Left ventricle myocardium superior (tissue), 1 donor: ENCODE measurements around the gene CIB1. TPM values are rescaled to one million over a fixed set of nuclear protein-coding genes. Genes with fewer than 3 reads are reported as not detected.

Experiments
- ATAC-seq: fragments of 200-7000 bp; cut with Tn5 transposase; one replicate; pipeline ENCODE4 v1.9.1; 2020; ENCODE audit warnings: mild to moderate bottlenecking, moderate library complexity
- DNase-seq: peaks from one replicate; pipeline ENCODE4 v3.0.0-alpha.2; 2020
- intact Hi-C: fragments of 100-400 bp; cut with micrococcal nuclease; formaldehyde crosslinking; loops from one replicate; pipeline ENCODE4 v1.11.0; 2022
- total RNA-seq: library from RNA; stranded (reverse); fragmentation: NEBNext Ultra II Directional; extraction: Animal tissue kit (Norgen Biotek cat#: 25700); gene quantifications from one replicate; pipeline ENCODE4 v1.2.1, GENCODE V29; 2021
- donor health status: DM: no; HTN: yes; CAD: no; lungs with severe emphysema.

CIB1 gene
- total RNA-seq, 1 donor from 2014 or later: 71.7 TPM

DNA sequence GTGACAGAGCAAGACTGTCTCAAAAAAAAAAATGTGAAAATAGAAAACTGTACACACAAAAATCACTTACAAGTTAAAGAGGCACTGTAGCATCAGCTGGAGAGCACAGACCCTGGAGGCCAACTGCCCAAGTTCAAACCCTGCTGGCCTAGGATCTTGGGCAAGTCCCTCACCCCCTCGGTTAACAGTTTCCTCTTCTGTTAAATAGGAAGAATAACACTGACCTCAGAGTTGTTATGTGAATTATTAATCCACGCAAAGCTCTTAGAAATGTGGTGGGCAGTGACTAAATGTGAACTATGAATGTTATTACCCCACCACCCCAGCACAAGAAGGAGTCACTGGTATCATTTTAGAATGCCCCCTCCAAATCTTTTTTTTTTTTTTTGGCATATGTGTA, 11.2 kb downstream of the CIB1 start:
- DNase-seq (no peak), ATAC-seq (no peak)
- intact Hi-C loops: no loop called here

- ATAC-seq (peak; percentile 83), DNase-seq (peak; percentile 81)
- intact Hi-C loops: no loop called here
These were observed 12.4 kb downstream of the CIB1 start for GRCh38 chr15:90221246-90221900.

DNA sequence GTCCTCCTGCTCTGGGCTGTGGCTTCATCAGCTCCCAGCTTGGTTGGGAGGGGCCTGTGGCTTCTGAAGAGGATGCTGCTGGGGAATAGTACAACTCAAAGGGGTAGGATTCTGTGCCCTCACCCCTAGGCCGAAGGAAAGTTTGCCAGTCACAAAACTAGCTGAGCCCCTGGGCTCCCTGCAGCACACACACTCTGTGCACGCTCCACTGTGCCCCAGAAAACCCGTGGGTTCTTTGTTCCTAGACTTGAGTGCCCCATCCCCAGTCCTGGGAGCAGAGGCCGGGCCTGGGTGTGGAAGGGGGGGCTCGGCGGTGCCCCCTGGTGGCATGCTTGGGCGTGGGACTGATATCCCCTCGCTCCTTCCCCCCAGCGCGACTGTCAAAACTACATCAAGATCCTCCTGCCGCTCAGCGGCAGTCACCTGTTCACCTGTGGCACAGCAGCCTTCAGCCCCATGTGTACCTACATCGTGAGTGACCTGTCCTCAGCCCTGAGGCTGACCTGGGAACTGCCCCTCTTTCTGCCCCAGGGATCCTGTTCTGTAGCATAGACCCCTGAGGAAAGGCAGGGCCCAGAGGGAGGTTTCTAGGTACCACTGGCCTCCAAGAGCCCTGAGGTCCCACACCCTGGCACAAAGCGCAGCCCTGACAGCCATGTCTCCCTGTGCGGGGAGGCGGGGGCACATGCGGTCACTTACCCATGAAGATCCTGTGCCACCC, 14.2 kb downstream of the CIB1 start:
- intact Hi-C loops: no loop called here
- peak; percentile 61 for ATAC-seq
- DNase-seq: peak; percentile 74

DNA sequence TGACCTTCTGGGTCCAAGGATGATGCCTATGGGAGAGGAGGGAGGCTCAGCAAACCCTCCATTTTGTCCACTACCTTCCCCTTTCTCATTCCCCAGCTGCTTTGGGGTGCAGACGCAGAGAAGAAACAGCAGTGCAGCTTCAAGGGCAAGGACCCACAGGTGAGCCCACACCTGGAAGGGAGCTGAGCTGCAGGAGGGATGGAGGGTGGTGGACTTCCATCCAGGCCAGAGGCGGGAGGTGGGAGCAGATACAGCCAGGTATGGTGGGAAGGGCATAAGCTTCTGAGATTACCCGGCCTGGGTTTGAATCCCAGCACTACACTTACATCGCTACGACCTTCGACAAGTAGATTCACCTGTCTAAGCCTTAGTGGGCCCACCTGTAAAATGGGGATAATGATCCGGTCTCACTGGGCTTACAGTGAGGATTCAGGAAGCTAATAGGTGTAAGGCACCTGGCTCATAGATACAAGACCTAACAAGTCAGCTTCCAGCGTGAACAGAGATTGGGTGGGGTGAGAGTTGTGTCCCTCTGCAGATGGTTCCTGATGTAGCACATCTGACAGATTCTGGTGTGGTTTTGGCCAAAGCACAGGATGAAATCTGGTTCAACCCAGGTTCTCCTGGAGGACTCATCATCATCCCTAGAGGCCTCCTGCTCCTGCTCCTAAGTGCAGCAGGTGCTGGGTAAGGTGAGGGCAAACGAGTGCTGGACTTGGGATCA, 15.9 kb downstream of the CIB1 start:
- DNase-seq (no peak), ATAC-seq (no peak)
- intact Hi-C loops: no loop called here

GRCh38 chr15:90214553-90215196, 19.1 kb downstream of the CIB1 start:
- intact Hi-C loops: no loop called here
- ATAC-seq: no peak
- no peak for DNase-seq

GRCh38 chr15:90213818-90214204, 19.9 kb downstream of the CIB1 start:
- intact Hi-C loops: no loop called here
- DNase-seq: peak; percentile 20
- no peak for ATAC-seq

DNA sequence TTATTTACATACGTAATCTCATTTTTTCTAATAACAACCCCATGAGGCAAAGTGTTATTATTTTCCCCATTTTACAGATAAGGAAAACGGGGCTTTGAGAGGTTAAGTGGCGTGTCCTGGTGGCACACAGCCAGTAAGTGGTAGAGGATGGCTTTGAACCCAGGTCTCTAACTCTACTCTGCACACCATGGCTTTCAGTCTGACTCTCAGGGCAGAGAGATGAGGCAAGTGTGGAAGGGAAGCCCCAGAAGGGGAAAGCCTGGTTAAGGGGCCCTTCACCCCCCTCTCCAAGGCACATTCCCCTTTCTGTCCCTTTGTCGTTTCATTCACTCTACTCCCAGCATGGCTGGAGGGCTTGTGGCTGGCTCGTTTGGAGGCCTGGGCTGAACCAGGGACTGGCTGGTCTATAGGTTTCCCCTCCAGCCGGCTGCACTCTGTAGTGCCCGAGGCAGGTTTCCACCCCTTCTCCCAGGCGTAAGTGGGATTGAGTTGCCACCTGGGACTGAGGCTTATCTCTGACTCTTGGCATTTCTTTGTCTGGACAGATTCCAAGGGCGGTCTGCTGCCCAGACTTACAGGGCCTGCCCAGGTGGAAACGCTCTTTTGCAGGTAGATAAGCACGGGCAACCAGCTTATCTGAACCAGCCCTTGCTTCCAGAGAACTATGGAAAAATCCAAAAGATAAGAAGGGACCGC, 20.5 kb downstream of the CIB1 start:
- intact Hi-C loops: no loop called here
- DNase-seq: no peak
- peak; percentile 53 for ATAC-seq

DNA sequence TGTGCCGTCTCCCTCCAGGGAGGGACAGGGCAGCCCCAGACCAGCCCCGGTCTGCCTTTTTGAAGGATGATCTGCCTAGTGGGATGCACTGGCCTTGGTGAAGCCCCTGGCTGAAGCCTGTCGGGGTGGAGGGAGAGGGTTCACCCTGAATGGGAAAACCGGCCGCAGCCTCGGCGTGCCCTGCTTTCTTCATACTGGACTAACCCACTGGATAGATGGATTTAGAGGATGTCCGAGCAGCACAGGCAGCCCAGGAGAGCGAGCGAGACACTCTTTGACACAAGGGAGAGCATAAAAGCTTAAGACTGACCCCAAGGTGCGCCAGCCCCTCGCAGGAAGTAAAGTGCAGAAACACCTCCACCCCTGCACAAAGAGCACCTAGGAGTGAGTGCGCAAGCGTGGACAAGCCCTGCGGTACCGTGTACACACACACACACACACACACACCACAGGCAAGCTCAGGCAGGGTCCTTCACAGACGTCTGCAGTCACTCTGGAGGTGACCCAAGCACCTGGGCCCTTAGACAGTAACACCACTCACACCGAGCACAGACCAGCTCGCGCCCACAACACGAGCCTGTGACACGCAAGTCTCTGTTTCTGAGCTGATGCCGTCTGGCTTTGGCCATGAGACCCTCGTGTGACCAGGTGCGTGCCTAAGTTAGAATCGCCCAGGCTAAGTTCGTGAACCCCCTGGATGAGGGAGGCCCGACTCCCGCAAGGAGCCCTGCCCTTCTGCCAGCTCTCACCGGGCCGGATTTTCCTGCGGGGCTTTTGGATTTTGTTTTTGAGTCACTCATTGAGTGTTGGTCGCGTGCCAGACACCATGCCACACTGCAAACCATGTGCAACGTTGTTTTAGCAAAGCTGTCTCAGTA, 21.3 kb downstream of the CIB1 start:
- intact Hi-C loops: no loop called here
- ATAC-seq (no peak), DNase-seq (no peak)

- DNase-seq: peak; percentile 44
- intact Hi-C loops: no loop called here
These were observed 22.1 kb downstream of the CIB1 start for GRCh38 chr15:90211440-90212143.

GRCh38 chr15:90211009-90211408, 22.7 kb downstream of the CIB1 start:
- intact Hi-C loops: no loop called here
- DNase-seq: peak; percentile 22
- no peak for ATAC-seq

More at GRCh38 chr15:90211440-90212143, 22.1 kb downstream of the CIB1 start:
- peak; percentile 37 for ATAC-seq

- peak; percentile 56 for ATAC-seq
- peak; percentile 77 for DNase-seq
- intact Hi-C loops: no loop called here
These were observed 23.1 kb downstream of the CIB1 start for GRCh38 chr15:90210593-90210992.

DNA sequence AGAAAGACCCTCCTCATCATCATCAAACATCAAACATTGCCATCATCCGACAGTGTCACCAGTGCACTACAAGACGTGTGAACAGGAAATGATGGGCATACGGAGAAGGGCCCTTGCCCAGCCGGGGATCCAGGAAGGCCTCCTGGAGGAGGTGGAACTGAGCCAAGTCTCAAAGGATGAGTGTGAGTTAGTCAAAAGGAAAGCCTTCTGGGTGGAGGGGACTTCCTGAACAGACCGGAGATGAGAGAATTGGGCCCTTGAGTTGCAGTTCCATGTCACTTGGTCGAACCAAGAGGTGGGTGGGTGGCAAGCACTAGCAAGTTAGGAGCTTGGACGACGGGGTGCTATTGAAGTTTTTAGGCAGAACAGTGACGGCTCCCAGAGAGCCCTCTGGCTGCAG, 24.1 kb downstream of the CIB1 start:
- intact Hi-C loops: loop anchor here (5.0 kb wide), 1 partner anchor 57 kb away; no protein-coding TSS in a partner anchor
- no peak for ATAC-seq

DNA sequence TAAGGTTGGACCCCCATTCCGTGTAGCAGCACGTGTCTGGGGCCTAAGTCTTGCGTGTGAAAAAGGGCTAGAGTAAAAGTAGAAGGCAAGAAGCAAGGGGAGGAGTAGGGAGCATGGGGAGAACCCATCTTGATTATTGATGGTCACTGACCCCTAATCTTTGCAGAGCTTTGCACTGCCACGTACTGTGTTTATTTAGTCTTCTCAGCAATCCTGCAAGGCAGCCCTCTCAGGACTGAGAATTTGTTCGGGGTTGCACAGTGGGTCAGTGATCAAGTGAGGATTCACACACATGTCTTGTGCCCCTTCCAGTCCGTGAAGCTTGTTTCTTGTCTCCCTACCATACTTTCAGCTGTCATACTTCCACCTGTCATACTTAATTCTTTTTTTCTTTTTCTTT, 25.4 kb downstream of the CIB1 start:
- no peak for ATAC-seq
- DNase-seq: no peak
- intact Hi-C loops: loop anchor here (5.0 kb wide), 1 partner anchor 56 kb away; no protein-coding TSS in a partner anchor

More for the DNA sequence above, 24.1 kb downstream of the CIB1 start:
- peak; percentile 3 for DNase-seq

GRCh38 chr15:90207252-90207651, 26.5 kb downstream of the CIB1 start:
- no peak for ATAC-seq
- intact Hi-C loops: loop anchor here (5.0 kb wide), 1 partner anchor 55 kb away; no protein-coding TSS in a partner anchor
- DNase-seq: no peak

GRCh38 chr15:90205886-90206285, 27.9 kb downstream of the CIB1 start:
- intact Hi-C loops: loop anchor here (5.0 kb wide), 1 partner anchor 54 kb away; no protein-coding TSS in a partner anchor
- no peak for DNase-seq
- ATAC-seq: peak; percentile 27

- DNase-seq: no peak
- intact Hi-C loops: loop anchor here (5.0 kb wide), 1 partner anchor 53 kb away; no protein-coding TSS in a partner anchor
These were observed 28.5 kb downstream of the CIB1 start for GRCh38 chr15:90205050-90205848.

More at GRCh38 chr15:90205050-90205848, 28.5 kb downstream of the CIB1 start:
- no peak for ATAC-seq
